ENCODE results near the gene MCEE.

The MCEE gene

DNA sequence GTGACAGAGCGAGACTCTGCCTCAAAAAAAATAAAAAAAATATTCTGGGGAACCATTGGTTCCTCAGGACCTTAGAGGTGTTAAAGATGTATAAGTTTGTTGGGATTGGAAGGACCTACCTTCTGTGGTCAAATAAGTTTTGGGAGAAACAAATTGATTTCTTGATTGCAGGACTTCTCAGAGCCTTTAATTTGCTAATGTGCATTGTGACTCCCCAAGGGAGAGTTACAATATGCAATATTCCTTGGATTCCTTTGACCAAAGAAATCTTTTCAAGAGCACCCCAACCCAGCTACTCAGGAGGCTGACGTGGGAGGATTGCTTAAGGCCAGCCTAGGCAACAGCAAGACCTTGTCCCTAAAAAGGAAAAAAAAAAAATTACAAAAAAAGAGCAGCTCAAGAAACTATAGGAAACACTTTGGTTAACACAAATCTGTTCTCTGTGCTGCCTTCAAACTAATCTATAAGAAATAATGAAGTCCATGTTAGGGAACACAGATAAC is 55.1 kb downstream of the MCEE start:
- no peak overlapping the region for H3K4me3 ChIP-seq (ENCODE audit: low read length)
- no peak for DNase-seq (ENCODE audit: low read depth)

DNA sequence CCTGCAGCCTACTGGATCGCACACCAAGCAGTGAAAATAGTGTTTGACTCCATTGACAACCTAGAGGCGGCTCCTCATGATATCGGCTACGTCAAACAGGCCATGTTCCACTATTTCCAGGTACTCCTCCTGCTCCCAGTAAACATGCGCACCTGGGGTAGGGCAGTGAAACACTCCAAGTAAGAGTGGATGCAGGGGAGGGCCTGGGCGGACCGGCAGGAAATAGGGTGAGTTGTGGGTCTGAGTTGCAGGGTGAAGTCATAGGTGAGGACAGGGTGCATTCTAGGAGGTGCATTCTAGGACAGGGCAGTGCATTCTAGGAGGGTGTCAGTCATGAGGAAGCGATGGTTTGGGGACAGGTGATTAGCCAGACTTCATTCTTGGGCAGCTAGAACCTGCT is 56.6 kb downstream of the MCEE start:
- TF ChIP-seq, protein P1, sequence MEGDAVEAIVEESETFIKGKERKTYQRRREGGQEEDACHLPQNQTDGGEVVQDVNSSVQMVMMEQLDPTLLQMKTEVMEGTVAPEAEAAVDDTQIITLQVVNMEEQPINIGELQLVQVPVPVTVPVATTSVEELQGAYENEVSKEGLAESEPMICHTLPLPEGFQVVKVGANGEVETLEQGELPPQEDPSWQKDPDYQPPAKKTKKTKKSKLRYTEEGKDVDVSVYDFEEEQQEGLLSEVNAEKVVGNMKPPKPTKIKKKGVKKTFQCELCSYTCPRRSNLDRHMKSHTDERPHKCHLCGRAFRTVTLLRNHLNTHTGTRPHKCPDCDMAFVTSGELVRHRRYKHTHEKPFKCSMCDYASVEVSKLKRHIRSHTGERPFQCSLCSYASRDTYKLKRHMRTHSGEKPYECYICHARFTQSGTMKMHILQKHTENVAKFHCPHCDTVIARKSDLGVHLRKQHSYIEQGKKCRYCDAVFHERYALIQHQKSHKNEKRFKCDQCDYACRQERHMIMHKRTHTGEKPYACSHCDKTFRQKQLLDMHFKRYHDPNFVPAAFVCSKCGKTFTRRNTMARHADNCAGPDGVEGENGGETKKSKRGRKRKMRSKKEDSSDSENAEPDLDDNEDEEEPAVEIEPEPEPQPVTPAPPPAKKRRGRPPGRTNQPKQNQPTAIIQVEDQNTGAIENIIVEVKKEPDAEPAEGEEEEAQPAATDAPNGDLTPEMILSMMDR (IDR thresholded peaks at IDR 0.05; ENCODE audit: insufficient read depth, low read depth, low read length, missing control alignments): no peak
- no peak overlapping the region for H3K4me3 ChIP-seq (ENCODE audit: low read length)
- no peak for DNase-seq (ENCODE audit: low read depth)

More for the DNA sequence above, 55.1 kb downstream of the MCEE start:
- TF ChIP-seq, protein P1 (IDR thresholded peaks at IDR 0.05; ENCODE audit: insufficient read depth, low read depth, low read length, missing control alignments): no peak

DNA sequence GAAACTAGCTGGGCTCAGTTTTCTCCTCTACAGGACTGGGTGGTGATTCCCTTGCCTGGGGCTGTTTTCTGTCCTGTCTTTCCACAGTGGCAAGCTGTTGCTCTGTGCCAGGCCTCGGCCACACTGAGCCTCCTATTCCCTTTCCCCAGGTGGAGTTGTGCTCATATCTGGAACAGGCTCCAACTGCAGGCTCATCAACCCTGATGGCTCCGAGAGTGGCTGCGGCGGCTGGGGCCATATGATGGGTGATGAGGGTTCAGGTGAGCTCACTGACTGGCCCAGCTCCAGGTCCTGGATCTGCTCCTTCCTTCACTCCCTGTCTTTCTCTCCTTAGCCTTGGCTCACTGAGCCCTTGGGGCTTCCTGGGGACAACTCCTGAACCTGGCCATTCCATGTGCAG is 57.5 kb downstream of the MCEE start:
- DNase-seq (ENCODE audit: low read depth): no peak
- TF ChIP-seq, protein P1 (IDR thresholded peaks at IDR 0.05; ENCODE audit: insufficient read depth, low read depth, low read length, missing control alignments): no peak
- no peak overlapping the region for H3K4me3 ChIP-seq (ENCODE audit: low read length)

DNA sequence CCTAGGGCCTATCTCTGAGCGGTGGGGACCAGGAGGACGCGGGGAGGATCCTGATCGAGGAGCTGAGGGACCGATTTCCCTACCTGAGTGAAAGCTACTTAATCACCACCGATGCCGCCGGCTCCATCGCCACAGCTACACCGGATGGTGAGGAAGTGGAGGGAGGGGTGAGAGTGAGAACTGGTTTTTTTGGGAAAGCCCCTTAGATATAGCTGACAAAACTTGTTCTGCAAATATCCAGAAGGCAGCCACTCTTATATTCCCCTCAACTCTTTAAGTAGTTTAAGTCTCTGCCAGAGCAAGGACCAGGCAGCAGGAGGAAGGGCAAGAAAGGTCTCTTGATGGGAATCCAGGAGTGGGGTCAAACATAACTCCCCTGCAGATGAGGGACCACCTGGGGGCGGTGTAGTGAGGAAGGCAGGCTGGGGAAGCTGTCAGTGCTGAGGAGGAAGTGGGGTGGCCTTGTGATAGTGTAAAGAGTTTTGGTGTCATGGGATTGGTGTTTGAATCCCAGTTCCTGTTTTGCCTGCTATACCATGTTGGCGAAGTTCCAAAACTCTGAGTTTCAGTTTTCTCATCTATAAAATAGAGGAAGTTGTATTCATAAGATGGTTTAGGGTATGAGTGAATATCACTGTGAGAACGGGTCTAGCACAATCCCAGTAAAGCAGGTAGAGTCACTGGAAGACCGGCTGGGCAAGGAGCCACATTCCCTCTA is 58.2 kb downstream of the MCEE start:
- TF ChIP-seq, protein P1 (IDR thresholded peaks at IDR 0.05; ENCODE audit: insufficient read depth, low read depth, low read length, missing control alignments): no peak
- H3K4me3 ChIP-seq (ENCODE audit: low read length): no peak overlapping the region
- peak; percentile 83 for DNase-seq (ENCODE audit: low read depth)

DNA sequence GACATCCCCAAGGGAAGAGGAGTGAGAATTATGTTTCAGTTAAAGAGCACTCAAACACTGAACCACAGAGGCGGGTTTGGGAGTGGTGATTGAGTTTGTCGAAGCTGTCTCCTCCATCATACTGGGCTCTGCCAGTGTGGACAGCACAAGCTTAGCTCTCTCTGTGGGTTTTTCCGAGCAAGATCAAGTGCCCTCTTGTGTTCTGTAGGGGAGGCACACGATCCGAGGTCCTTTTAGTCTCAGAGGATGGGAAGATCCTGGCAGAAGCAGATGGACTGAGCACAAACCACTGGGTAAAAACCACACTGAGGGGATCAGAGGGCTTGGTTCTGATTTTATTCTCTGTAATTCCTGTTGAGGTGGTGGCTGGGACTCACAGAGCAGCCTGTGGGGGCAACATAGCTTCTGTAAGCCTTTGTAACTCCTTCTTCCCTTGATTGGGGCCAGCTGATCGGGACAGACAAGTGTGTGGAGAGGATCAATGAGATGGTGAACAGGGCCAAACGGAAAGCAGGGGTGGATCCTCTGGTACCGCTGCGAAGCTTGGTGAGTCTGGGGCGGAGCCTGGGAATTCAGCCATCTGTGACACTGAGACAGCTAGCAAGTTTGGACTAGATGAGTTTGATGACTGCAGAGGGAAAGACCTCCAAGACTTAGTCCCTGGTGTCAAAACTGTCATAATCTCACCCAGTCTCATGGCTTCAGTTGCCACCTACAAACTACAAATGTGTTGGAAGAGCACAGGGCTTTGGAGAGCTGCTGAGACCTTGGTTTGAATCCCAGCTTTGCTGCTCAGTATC is 59.5 kb downstream of the MCEE start:
- no peak overlapping the region for H3K4me3 ChIP-seq (ENCODE audit: low read length)
- DNase-seq (ENCODE audit: low read depth): peak; percentile 78

DNA sequence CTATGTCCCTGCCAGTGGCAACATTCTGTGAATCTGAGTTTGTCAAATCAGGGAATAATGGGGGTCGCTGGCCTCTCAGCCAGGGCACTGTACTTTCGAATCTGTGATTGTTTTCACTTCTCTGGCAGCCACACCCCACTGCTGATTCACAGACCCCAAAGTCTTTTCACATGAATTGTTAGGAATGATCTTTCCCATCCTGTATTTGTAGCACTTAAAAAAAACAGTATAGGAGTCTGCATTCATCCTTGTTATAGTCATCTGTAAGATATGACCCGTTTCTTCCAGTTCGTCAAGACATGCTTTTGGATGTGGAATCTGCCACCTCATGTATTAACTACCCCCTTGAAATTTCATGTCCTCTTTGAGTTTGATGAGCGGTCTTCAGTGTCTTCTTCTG is 60.7 kb downstream of the MCEE start:
- peak; percentile 36 for DNase-seq (ENCODE audit: low read depth)
- peak overlapping the region; percentile 86 for H3K4me3 ChIP-seq (ENCODE audit: low read length)
- TF ChIP-seq, protein P1 (IDR thresholded peaks at IDR 0.05; ENCODE audit: insufficient read depth, low read depth, low read length, missing control alignments): no peak

More for the DNA sequence above, 59.5 kb downstream of the MCEE start:
- TF ChIP-seq, protein P1 (IDR thresholded peaks at IDR 0.05; ENCODE audit: insufficient read depth, low read depth, low read length, missing control alignments): peak; percentile 58

Data from epithelial cell of esophagus (primary cell).